D721Med (cell line): Measurements from ENCODE around the gene ATXN7L1.
A peak's percentile ranks its signal among the peaks of the same experiment; 100 is the strongest.

Source experiments
- DNase-seq: peaks from one replicate; pipeline ENCODE4 v3.0.0; 2011; ENCODE audit warnings: low spot score; ENCODE audit not compliant: insufficient read length
- FAIRE-seq: peaks from 2 replicates; lab custom pipeline; 2011; peaks lifted over from hg19 to GRCh38; lab: Jason Lieb, UNC
- CTCF ChIP-seq: IDR thresholded peaks from 2 replicates; pipeline ENCODE4 v1.5.1; 2012; ENCODE audit warnings: mild to moderate bottlenecking, control low read depth; ENCODE audit not compliant: insufficient read depth; ENCODE audit errors: missing control alignments

ATXN7L1 gene

DNA sequence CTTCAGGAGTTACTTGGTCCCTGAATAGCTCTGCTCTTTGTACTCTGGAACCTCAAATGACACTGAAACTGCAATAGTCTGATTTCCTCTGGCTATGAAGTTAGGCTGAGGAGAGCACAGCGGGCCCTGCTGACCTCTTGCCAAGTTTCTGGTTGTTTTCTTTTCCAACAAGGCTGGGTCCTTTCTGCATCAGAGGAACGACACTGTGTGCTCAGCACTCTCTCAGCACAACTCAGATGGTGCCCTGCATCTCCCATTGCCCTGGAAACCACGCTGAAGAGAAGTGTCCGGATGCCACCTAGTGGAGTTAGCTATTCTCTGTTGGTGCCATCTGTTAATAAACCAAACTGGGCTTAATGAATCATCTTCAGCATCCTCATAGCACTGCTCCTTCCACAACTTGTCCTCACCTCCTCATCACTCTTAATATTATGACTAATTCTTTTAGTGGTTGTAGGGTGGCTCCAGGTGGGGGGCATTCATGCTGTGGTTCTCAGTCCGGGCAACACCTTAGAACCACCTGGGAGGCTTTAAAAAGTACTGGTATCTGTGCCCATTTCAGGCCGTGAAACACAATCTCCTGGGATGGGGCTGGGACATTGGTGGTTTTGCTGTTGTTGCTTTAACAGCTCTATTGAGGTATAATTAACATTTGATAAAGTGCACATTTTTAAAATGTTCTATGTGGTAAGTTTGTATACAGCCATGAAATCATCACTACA is 286.9 kb downstream of the ATXN7L1 start:
- peak; percentile 78 for TF ChIP-seq CTCF
- DNase-seq (peak; percentile 51), FAIRE-seq (peak; percentile 51)

- FAIRE-seq (no peak), DNase-seq (no peak)
- TF ChIP-seq CTCF, result no peak
Observed at GRCh38 chr7:105587909-105588635, 288.3 kb downstream of the ATXN7L1 start.

DNA sequence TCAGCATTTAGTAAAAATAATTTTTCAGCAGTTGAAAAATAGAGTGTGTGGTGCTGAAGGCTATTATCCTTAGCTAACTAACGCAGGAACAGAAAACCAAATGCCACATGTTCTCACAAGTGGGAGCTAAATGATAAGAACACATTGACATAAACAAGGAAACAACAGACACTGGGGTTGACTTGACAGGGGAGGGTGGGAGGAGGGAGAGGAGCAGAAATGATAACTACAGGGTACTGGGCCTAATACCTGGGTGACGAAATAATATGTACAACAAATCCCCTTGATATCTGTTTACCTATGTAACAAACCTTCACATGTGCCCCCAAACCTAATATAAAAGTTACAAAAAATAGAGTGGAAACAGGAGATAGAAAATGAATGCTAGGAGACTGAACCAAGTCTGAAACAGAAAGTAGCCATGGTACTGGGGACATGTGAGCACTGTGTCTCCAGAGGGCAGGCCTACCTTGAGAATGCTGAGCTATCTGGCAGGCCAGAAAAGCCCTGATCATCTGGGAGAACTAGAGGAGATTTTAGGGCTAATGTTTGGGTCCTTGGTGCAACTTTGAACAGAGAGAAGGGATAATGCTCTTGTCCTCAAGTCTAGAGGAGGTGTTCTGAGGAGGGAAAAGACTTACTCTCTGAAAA is 290.4 kb downstream of the ATXN7L1 start:
- no peak for DNase-seq
- TF ChIP-seq CTCF, result no peak
- no peak for FAIRE-seq

DNA sequence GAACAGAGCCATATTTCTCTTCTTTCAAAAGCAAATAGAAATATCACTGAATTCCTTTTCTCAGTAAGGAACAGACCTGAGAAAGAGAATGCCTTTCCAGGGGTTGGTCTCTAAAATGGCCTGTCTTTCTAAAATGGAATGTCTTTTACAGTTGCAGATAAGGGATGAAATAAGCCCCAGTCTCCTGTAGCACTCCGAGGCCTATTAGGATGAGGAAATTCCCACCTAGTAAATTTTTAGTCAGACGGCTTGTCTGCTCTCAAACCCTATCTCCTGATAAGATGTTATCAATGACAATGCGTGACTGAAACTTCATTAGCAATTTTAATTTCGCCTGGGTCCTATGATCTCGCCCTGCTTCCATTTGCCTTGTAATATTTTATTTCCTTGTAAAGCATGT is 292.2 kb downstream of the ATXN7L1 start:
- FAIRE-seq, result no peak
- DNase-seq, result no peak
- TF ChIP-seq CTCF, result no peak

DNA sequence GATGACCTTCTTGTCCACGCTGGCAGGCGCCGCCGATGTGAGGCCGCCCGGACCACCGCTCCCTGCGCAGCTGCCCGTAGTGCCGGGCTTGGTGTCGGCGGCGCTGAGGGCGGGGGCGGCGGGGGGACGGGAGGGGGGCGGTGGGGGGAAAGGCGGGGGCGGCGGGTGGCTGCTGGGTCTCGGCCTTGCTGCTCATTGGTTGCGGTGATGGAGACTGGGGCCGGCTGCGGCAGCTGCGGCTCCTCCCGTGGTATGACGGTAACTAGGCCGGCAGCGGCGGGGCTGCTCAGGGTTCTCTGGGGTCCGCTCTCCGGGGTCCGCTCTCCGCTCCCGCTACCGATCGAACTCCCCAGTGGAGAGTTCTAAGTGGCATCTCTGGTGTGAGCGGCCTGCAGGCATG is 293.3 kb downstream of the ATXN7L1 start:
- DNase-seq, result no peak
- no peak for TF ChIP-seq CTCF
- no peak for FAIRE-seq

DNA sequence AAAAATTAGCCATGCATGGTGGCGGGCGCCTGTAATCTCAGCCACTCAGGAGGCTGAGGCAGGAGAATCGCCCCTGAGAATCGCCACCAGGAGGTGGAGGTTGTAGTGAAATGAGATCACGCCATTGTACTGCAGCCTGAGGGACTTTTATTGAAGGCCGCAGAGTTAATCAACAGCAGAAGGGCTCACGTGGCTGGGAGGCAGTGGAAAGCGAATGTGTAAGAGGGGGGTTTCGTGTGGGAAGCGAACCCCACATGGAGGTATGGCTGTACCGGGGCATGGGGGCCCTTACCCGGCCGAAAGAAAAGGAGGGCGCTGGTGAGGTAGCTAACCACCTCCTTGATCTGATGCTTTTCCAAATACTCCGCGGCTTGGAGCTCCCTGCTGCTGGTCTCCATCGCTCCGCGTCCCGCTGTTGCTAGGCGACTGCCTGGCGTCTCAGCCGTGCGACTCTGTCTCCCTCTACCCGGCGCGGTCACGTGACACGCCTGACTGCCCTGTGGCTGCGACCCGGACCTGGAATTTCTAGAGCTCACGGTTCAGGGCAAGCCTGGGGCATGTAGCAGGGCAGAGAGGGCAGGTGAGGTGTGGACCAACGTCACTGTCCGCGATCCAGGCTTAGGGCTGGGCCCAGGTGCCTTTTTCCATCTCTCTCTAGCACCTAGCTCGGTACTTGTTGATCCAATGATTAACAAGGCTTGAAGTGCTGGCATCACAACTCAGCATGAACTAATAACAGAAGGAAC is 295.2 kb downstream of the ATXN7L1 start, which contains the start of gene EFCAB10:
TSS of gene EFCAB10 (minus strand) at position 428 of the 746 bp plus-strand sequence. CDS start at position 398, 30 bp downstream.
- DNase-seq (peak; percentile 67), FAIRE-seq (no peak)

More for the DNA sequence above, 295.2 kb downstream of the ATXN7L1 start, which contains the start of gene EFCAB10:
- TF ChIP-seq CTCF, result no peak
